ENCODE data around the gene HBEGF.

GRCh38 chr5:140382866-140383265, 36.5 kb upstream of the HBEGF start:
- no peak for TF ChIP-seq EZH2phosphoT487 (IDR thresholded peaks at IDR 0.05; ENCODE audit: low read length)
- TF ChIP-seq, protein P1, sequence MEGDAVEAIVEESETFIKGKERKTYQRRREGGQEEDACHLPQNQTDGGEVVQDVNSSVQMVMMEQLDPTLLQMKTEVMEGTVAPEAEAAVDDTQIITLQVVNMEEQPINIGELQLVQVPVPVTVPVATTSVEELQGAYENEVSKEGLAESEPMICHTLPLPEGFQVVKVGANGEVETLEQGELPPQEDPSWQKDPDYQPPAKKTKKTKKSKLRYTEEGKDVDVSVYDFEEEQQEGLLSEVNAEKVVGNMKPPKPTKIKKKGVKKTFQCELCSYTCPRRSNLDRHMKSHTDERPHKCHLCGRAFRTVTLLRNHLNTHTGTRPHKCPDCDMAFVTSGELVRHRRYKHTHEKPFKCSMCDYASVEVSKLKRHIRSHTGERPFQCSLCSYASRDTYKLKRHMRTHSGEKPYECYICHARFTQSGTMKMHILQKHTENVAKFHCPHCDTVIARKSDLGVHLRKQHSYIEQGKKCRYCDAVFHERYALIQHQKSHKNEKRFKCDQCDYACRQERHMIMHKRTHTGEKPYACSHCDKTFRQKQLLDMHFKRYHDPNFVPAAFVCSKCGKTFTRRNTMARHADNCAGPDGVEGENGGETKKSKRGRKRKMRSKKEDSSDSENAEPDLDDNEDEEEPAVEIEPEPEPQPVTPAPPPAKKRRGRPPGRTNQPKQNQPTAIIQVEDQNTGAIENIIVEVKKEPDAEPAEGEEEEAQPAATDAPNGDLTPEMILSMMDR (IDR thresholded peaks at IDR 0.05; ENCODE audit: low read length): no peak
- no peak for TF ChIP-seq EZH2 (optimal IDR thresholded peaks at IDR 0.05; ENCODE audit: low read depth, low read length)

All from MM.1S (cell line).